CD4-positive, alpha-beta T cell (primary cell): ENCODE data around the gene TST. TPM values are rescaled to one million over a fixed set of nuclear protein-coding genes. Genes with fewer than 3 reads are reported as not detected.

Experiments
- ATAC-seq: fragments of 200-7000 bp; cut with Tn5 transposase; one replicate; pipeline ENCODE4 v1.10.0; 2022; ENCODE audit warnings: mild to moderate bottlenecking; ENCODE audit not compliant: poor library complexity
- CTCF ChIA-PET: fragments of 350-600 bp; sonication (Branson Sonifier 250); formaldehyde crosslinking; loops from one replicate; lab custom pipeline; 2021; ENCODE audit warnings: antibody characterized with exemption, inconsistent platforms; lab: Charles Lee
- POLR2A ChIA-PET: fragments of 350-600 bp; sonication (Branson Sonifier 250); formaldehyde crosslinking; loops from one replicate; lab custom pipeline; 2021; ENCODE audit warnings: antibody characterized with exemption, inconsistent platforms; lab: Charles Lee
- DNase-seq, 14 experiments: peaks; one replicate each; pipeline ENCODE4 v3.0.0-alpha.2; 2013 to 2020; ENCODE audit warnings: mixed read lengths in 2 of 14
- H3K27ac ChIP-seq, 2 donors: one replicate each; pipeline versions ENCODE4 v1.5.1 to v1.7.0; 2013; ENCODE audit warnings: low read length in 2 of 2, low read depth in 1 of 2, mild to moderate bottlenecking in 1 of 2
- H3K27me3 ChIP-seq, 2 experiments: 1 replicate in 1 of 2; 2 replicates in 1 of 2; pipeline versions ENCODE4 v1.6.1 to v1.7.0; 2013; ENCODE audit warnings: low read length in 2 of 2, control low read depth in 1 of 2, mild to moderate bottlenecking in 1 of 2, moderate library complexity in 1 of 2; ENCODE audit not compliant: insufficient read depth in 2 of 2, control insufficient read depth in 1 of 2
- H3K36me3 ChIP-seq: one replicate; pipeline ENCODE4 v1.6.1; 2013; ENCODE audit warnings: low read length, control low read depth; ENCODE audit not compliant: insufficient read depth
- H3K4me1 ChIP-seq: one replicate; pipeline ENCODE4 v1.6.1; 2013; ENCODE audit warnings: low read length, control low read depth; ENCODE audit not compliant: insufficient read depth
- H3K4me3 ChIP-seq: one replicate; pipeline ENCODE4 v1.5.1; 2013; ENCODE audit warnings: mild to moderate bottlenecking, low read length, moderate library complexity
- H3K9me3 ChIP-seq, 2 experiments: 1 replicate in 1 of 2; 2 replicates in 1 of 2; pipeline versions ENCODE4 v1.6.1 to v1.7.0; 2013; ENCODE audit warnings: low read length in 2 of 2, mild to moderate bottlenecking in 2 of 2, control low read depth in 1 of 2, moderate library complexity in 1 of 2; ENCODE audit not compliant: control insufficient read depth in 1 of 2, insufficient read depth in 1 of 2
- H3K27ac Mint-ChIP-seq: one replicate; pipeline ENCODE4 v1.8.0; 2020; ENCODE audit warnings: mixed read lengths
- H3K27me3 Mint-ChIP-seq: one replicate; pipeline ENCODE4 v1.8.0; 2021; ENCODE audit warnings: mixed read lengths
- H3K36me3 Mint-ChIP-seq: one replicate; pipeline ENCODE4 v1.8.0; 2021; ENCODE audit warnings: low read depth, mixed read lengths
- H3K4me1 Mint-ChIP-seq: one replicate; pipeline ENCODE4 v1.8.0; 2021; ENCODE audit warnings: low read depth, mixed read lengths
- H3K4me3 Mint-ChIP-seq: one replicate; pipeline ENCODE4 v1.8.0; 2020; ENCODE audit warnings: mild to moderate bottlenecking, mixed read lengths
- H3K9me3 Mint-ChIP-seq: one replicate; pipeline ENCODE4 v1.8.0; 2020; ENCODE audit warnings: mixed read lengths
- CTCF ChIP-seq: fragments of 200-600 bp; IDR thresholded peaks from one replicate; pipeline ENCODE4 v1.8.0; 2022; ENCODE audit warnings: antibody characterized with exemption, mild to moderate bottlenecking
- intact Hi-C, 2 experiments: fragments of 100-400 bp; cut with DNase I in 1 of 2; cut with micrococcal nuclease in 1 of 2; formaldehyde crosslinking; loops; one replicate each; pipeline versions ENCODE4 v1.15.1 to v1.9.0; 2023 to 2025; cut with DNase I, micrococcal nuclease
- total RNA-seq, 174 experiments: library from RNA in 2 of 174; stranded (reverse) in 2 of 174; gene quantifications; one replicate each; pipeline ENCODE4 v1.2.3 and lab custom pipeline; 2021 to 2026

TST gene
- total RNA-seq, 2 experiments from 2014 or later, result not detected

GRCh38 chr22:37058917-37059701, 39.9 kb upstream of the TST start:
- Histone ChIP-seq H3K9me3 (no peaks in the 10 kb centered on the region), H3K27me3 (no peaks in the 10 kb centered on the region), H3K4me1 (peaks cover 21% of the 10 kb centered on the region), H3K36me3 (peaks cover 37% of the 10 kb centered on the region), H3K27ac (no peak overlapping the region), H3K4me3 (no peak overlapping the region)
- ATAC-seq (no peak), DNase-seq (no peak)
- no peak overlapping the region for H3K27ac Mint-ChIP-seq
- peaks cover 32% of the 10 kb centered on the region for H3K36me3 Mint-ChIP-seq
- CTCF ChIA-PET, result no interaction called here
- H3K27me3 Mint-ChIP-seq, result no peaks in the 10 kb centered on the region
- H3K4me1 Mint-ChIP-seq, result peaks cover 6% of the 10 kb centered on the region
- intact Hi-C loops, result no loop called here
- POLR2A ChIA-PET, result interaction anchor here (0.8 kb wide), 1 partner anchor 66 kb away, joined by 3 read pairs; no protein-coding TSS in a partner anchor
- no peak overlapping the region for H3K4me3 Mint-ChIP-seq
- no peaks in the 10 kb centered on the region for H3K9me3 Mint-ChIP-seq
- TF ChIP-seq CTCF, result no peak

GRCh38 chr22:37057796-37058510, 38.7 kb upstream of the TST start:
- no peak for ATAC-seq
- POLR2A ChIA-PET, result no interaction called here
- peaks cover 32% of the 10 kb centered on the region for H3K36me3 Mint-ChIP-seq

GRCh38 chr22:37057226-37057625, 38.0 kb upstream of the TST start:
- Histone ChIP-seq H3K4me1 (peaks cover 34% of the 10 kb centered on the region), H3K4me3 (no peak overlapping the region), H3K36me3 (peaks cover 37% of the 10 kb centered on the region), H3K9me3 (no peaks in the 10 kb centered on the region), H3K27ac (no peak overlapping the region), H3K27me3 (no peaks in the 10 kb centered on the region)
- no peak for ATAC-seq
- Mint-ChIP-seq H3K36me3 (peaks cover 32% of the 10 kb centered on the region), H3K4me3 (no peak overlapping the region), H3K4me1 (peaks cover 10% of the 10 kb centered on the region), H3K27me3 (no peaks in the 10 kb centered on the region), H3K9me3 (no peaks in the 10 kb centered on the region), H3K27ac (no peak overlapping the region)
- intact Hi-C loops, result no loop called here
- no peak for TF ChIP-seq CTCF
- DNase-seq, result no peak
- ChIA-PET CTCF (no interaction called here), POLR2A (no interaction called here)

More at GRCh38 chr22:37057796-37058510, 38.7 kb upstream of the TST start:
- Histone ChIP-seq H3K27me3 (no peaks in the 10 kb centered on the region), H3K4me1 (peaks cover 27% of the 10 kb centered on the region), H3K9me3 (no peaks in the 10 kb centered on the region), H3K27ac (no peak overlapping the region), H3K4me3 (no peak overlapping the region), H3K36me3 (peaks cover 37% of the 10 kb centered on the region)
- Mint-ChIP-seq H3K4me3 (no peak overlapping the region), H3K9me3 (no peaks in the 10 kb centered on the region), H3K27ac (no peak overlapping the region), H3K4me1 (peaks cover 6% of the 10 kb centered on the region), H3K27me3 (no peaks in the 10 kb centered on the region)
- no peak for DNase-seq
- CTCF ChIA-PET, result no interaction called here
- no peak for TF ChIP-seq CTCF
- intact Hi-C loops, result no loop called here
